K562 (cell line): ENCODE results near the gene PAIP2. TPM values are rescaled to one million over a fixed set of nuclear protein-coding genes. Genes with fewer than 3 reads are reported as not detected.

Source experiments
- BDP1 ChIP-seq: IDR thresholded peaks from 3 replicates; pipeline ENCODE4 v1.6.1; 2011; ENCODE audit not compliant: insufficient read length, insufficient read depth
- CAMTA2 ChIP-seq: fragments of 250-450 bp; sonication (Bioruptor Pico); conservative IDR thresholded peaks from 2 replicates; pipeline ENCODE4 v1.5.1; 2022
- CBX2 ChIP-seq: fragments of 200-600 bp; sonication (generic); IDR thresholded peaks from one replicate; pipeline ENCODE4 v1.6.1; 2012; ENCODE audit warnings: mild to moderate bottlenecking, low read length, inconsistent platforms; ENCODE audit not compliant: insufficient read depth, poor library complexity, severe bottlenecking
- E2F6 ChIP-seq, 2 experiments: IDR thresholded peaks; 2 replicates each; pipeline ENCODE4 v1.6.1; 2011; ENCODE audit warnings: borderline replicate concordance in 1 of 2, control low read depth in 1 of 2, low read depth in 1 of 2, low read length in 1 of 2, mild to moderate bottlenecking in 1 of 2, mixed read lengths in 1 of 2, moderate library complexity in 1 of 2; ENCODE audit not compliant: insufficient read depth in 1 of 2, insufficient read length in 1 of 2, poor library complexity in 1 of 2, severe bottlenecking in 1 of 2; ENCODE audit errors: extremely low read depth in 1 of 2
- FOS ChIP-seq: IDR thresholded peaks from 3 replicates; pipeline ENCODE4 v1.6.1; 2011; ENCODE audit not compliant: insufficient read length; ENCODE audit errors: extremely low read depth
- KLF13 ChIP-seq: fragments of 450-650 bp; IDR thresholded peaks from 2 replicates; pipeline ENCODE4 v1.6.1; 2016; ENCODE audit warnings: missing genetic modification characterization, low read depth, mild to moderate bottlenecking, missing compliant biosample characterization, moderate library complexity, borderline replicate concordance
- MECOM ChIP-seq: fragments of 250-450 bp; sonication (Bioruptor Pico); IDR thresholded peaks from 2 replicates; pipeline ENCODE4 v1.8.0; 2022; ENCODE audit warnings: inconsistent platforms
- MTA2 ChIP-seq: fragments of 450-650 bp; IDR thresholded peaks from 2 replicates; pipeline ENCODE4 v1.6.1; 2016; ENCODE audit warnings: low read depth
- MXD1 ChIP-seq: fragments of 250-450 bp; sonication (Bioruptor Pico); IDR thresholded peaks from 2 replicates; pipeline ENCODE4 v1.8.0; 2021; ENCODE audit warnings: borderline replicate concordance, mild to moderate bottlenecking, moderate library complexity; ENCODE audit not compliant: poor library complexity, severe bottlenecking
- PHF8 ChIP-seq: fragments of 200-600 bp; sonication (generic); IDR thresholded peaks from 2 replicates; pipeline ENCODE4 v1.6.1; 2012; ENCODE audit warnings: mixed run types, mild to moderate bottlenecking, inconsistent platforms, low read length, moderate library complexity, borderline replicate concordance
- RBM34 ChIP-seq: fragments of 200-400 bp; formaldehyde crosslinking; IDR thresholded peaks from 2 replicates; pipeline ENCODE4 v1.6.1; 2018; ENCODE audit warnings: low read length, borderline replicate concordance; ENCODE audit not compliant: insufficient read depth
- SRSF1 ChIP-seq: fragments of 200-400 bp; formaldehyde crosslinking; IDR thresholded peaks from 2 replicates; pipeline ENCODE4 v1.6.1; 2017; ENCODE audit warnings: mild to moderate bottlenecking, low read depth, low read length, moderate library complexity
- STAG1 ChIP-seq: sonication (generic); formaldehyde crosslinking; IDR thresholded peaks from 2 replicates; pipeline ENCODE4 v1.5.0; 2020; ENCODE audit warnings: missing genetic modification reagents, borderline replicate concordance
- ZBTB2 ChIP-seq: fragments of 450-650 bp; IDR thresholded peaks from 2 replicates; pipeline ENCODE4 v1.6.1; 2016; ENCODE audit warnings: antibody characterized with exemption
- ZBTB8A ChIP-seq: fragments of 450-650 bp; IDR thresholded peaks from 2 replicates; pipeline ENCODE4 v1.6.1; 2018; ENCODE audit warnings: mild to moderate bottlenecking, moderate library complexity; ENCODE audit not compliant: partially characterized antibody
- ZNF184 ChIP-seq: sonication (generic); formaldehyde crosslinking; IDR thresholded peaks from 2 replicates; pipeline ENCODE4 v1.5.0; 2020; ENCODE audit warnings: missing genetic modification reagents
- ZNF511 ChIP-seq: sonication (generic); formaldehyde crosslinking; IDR thresholded peaks from 2 replicates; pipeline ENCODE4 v1.8.0; 2022; ENCODE audit warnings: mild to moderate bottlenecking, missing genetic modification reagents
- ZNF518B ChIP-seq: fragments of 250-450 bp; sonication (Bioruptor Pico); IDR thresholded peaks from 2 replicates; pipeline ENCODE4 v1.5.0; 2021; ENCODE audit warnings: mild to moderate bottlenecking, moderate library complexity
- polyA plus RNA-seq, 8 experiments: library from polyadenylated mRNA; depleted of rRNA in 4 of 8; stranded (reverse) in 5 of 8; unstranded in 3 of 8; fragments of >200 nt; fragmentation: Nextera tagmentation in 2 of 8; fragmentation: Illumina TruSeq in 1 of 8; extraction: Ambion mirVana in 2 of 8; extraction: Trizol in 1 of 8; gene quantifications; 2 replicates each; pipeline versions ENCODE4 v1.2.1 to v1.2.3, GENCODE V29; 2011 to 2014; ENCODE audit warnings: inconsistent platforms in 1 of 8, missing spikeins in 1 of 8
- total RNA-seq, 7 experiments: library from RNA; depleted of rRNA in 6 of 7; stranded (reverse); fragments of >200 nt in 6 of 7; fragmentation: Illumina TruSeq in 2 of 7; extraction: Trizol in 2 of 7; gene quantifications; 2 replicates each; pipeline versions ENCODE4 v1.2.1 to v1.2.3, GENCODE V29; 2011 to 2021; ENCODE audit warnings: low replicate concordance in 1 of 7
- TF ChIP-seq, protein P1 (sequence below): IDR thresholded peaks from 2 replicates; pipeline ENCODE4 v1.6.1; 2011; ENCODE audit not compliant: insufficient read length; ENCODE audit errors: extremely low read depth

Gene PAIP2
- total and polyA plus RNA-seq, 9 of the 15 experiments (the other 6 are each of a cell fraction or from before 2014, with no cell fraction given), result 78.3 to 187 (median 128) TPM

- TF ChIP-seq MXD1 (CRISPR knock-in tag) (no peak), E2F6 (IDR thresholded peaks at IDR 0.05; ENCODE audit: borderline replicate concordance in 1 of 2, extremely low read depth in 1 of 2, insufficient read depth in 1 of 2, insufficient read length in 1 of 2, low read depth in 1 of 2, low read length in 1 of 2, poor library complexity in 1 of 2, severe bottlenecking in 1 of 2) (peak; percentile 20 to 26), PHF8 (peak; percentile 67; the same call in 1 of the 2 replicates), ZBTB2 (no peak), MTA2 (no peak), STAG1 (CRISPR knock-in tag) (no peak), CBX2 (no peak), ZNF511 (0 out of 2 replicates have a peak, but pooled peaks have one; percentile 31), RBM34 (no peak), ZBTB8A (no peak), BDP1 (no peak), FOS (peak; percentile 19), ZNF518B (CRISPR knock-in tag) (no peak), CAMTA2 (CRISPR knock-in tag) (no peak), KLF13 (tag) (0 out of 2 replicates have a peak, but pooled peaks have one; percentile 68), ZNF184 (CRISPR knock-in tag) (no peak), SRSF1 (no peak), MECOM (CRISPR knock-in tag) (no peak)
- TF ChIP-seq, protein P1, sequence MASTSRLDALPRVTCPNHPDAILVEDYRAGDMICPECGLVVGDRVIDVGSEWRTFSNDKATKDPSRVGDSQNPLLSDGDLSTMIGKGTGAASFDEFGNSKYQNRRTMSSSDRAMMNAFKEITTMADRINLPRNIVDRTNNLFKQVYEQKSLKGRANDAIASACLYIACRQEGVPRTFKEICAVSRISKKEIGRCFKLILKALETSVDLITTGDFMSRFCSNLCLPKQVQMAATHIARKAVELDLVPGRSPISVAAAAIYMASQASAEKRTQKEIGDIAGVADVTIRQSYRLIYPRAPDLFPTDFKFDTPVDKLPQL, result no peak
These were observed 62.3 kb downstream of the PAIP2 start, which contains the start of gene SPATA24 (continued) for GRCh38 chr5:139403787-139404483.
